DND-41 (cell line): Measurements from ENCODE around the gene PASK.

Experiments
- ATAC-seq: fragments of 200-7000 bp; cut with Tn5 transposase; 3 replicates; pipeline ENCODE4 v1.9.1; 2021; ENCODE audit warnings: low read depth; ENCODE audit not compliant: insufficient read depth
- DNase-seq: peaks from one replicate; pipeline ENCODE4 v3.0.0-alpha.2; 2020
- H2AFZ ChIP-seq: 2 replicates; pipeline ENCODE4 v1.6.0; 2012; ENCODE audit warnings: low read depth, low read length
- H3K27ac ChIP-seq: 2 replicates; pipeline ENCODE4 v1.5.1; 2012; ENCODE audit warnings: low read length, inconsistent platforms
- H3K27me3 ChIP-seq: fragments of 200-600 bp; sonication (generic); 2 replicates; pipeline ENCODE4 v1.6.0; 2012; ENCODE audit warnings: low read length, mild to moderate bottlenecking, inconsistent platforms; ENCODE audit not compliant: insufficient read depth, poor library complexity
- H3K36me3 ChIP-seq: 2 replicates; pipeline ENCODE4 v1.5.1; 2012; ENCODE audit warnings: low read length, inconsistent platforms; ENCODE audit not compliant: insufficient read depth
- H3K4me1 ChIP-seq: 2 replicates; pipeline ENCODE4 v1.5.1; 2012; ENCODE audit warnings: mild to moderate bottlenecking, low read length; ENCODE audit not compliant: insufficient read depth
- H3K4me2 ChIP-seq: 2 replicates; pipeline ENCODE4 v1.6.0; 2012; ENCODE audit warnings: mild to moderate bottlenecking, moderate library complexity, low read length, inconsistent platforms; ENCODE audit not compliant: insufficient read depth
- H3K4me3 ChIP-seq, 2 experiments: fragments of 200-600 bp in 1 of 2; shearing (Covaris generic) in 1 of 2; 2 replicates each; pipeline ENCODE4 v1.5.1; 2012 to 2016; ENCODE audit warnings: inconsistent platforms in 2 of 2, low read length in 2 of 2, mild to moderate bottlenecking in 2 of 2, low read depth in 1 of 2, moderate library complexity in 1 of 2
- H3K79me2 ChIP-seq: 2 replicates; pipeline ENCODE4 v1.6.0; 2012; ENCODE audit warnings: low read length, inconsistent platforms; ENCODE audit not compliant: insufficient read depth
- H3K9ac ChIP-seq: 2 replicates; pipeline ENCODE4 v1.6.0; 2012; ENCODE audit warnings: low read depth, mild to moderate bottlenecking, inconsistent platforms, low read length, moderate library complexity
- H3K9me3 ChIP-seq: 2 replicates; pipeline ENCODE4 v1.5.1; 2012; ENCODE audit warnings: low read length, moderate library complexity, mild to moderate bottlenecking, inconsistent platforms; ENCODE audit not compliant: insufficient read depth, severe bottlenecking
- H4K20me1 ChIP-seq: 2 replicates; pipeline ENCODE4 v1.6.0; 2012; ENCODE audit warnings: low read length; ENCODE audit not compliant: insufficient read depth
- CTCF ChIP-seq: IDR thresholded peaks from 2 replicates; pipeline ENCODE4 v1.5.1; 2012; ENCODE audit warnings: borderline replicate concordance, low read length, moderate library complexity, mild to moderate bottlenecking; ENCODE audit not compliant: poor library complexity, severe bottlenecking; ENCODE audit errors: extremely low read depth
- EZH2 ChIP-seq: IDR thresholded peaks from 3 replicates; pipeline ENCODE4 v1.6.1; 2012; ENCODE audit warnings: borderline replicate concordance, low read depth, mild to moderate bottlenecking, moderate library complexity, low read length, inconsistent platforms; ENCODE audit not compliant: severe bottlenecking

Gene PASK

GRCh38 chr2:241168366-241168765 lies 19.1 kb upstream of the PASK start:
- H3K9me3 ChIP-seq = peaks cover 12% of the 10 kb centered on the region
- H3K36me3 ChIP-seq = peaks cover 73% of the 10 kb centered on the region
- no peak overlapping the region for H3K4me2 ChIP-seq
- peaks cover 3% of the 10 kb centered on the region; the same call in 1 of the 2 replicates for H4K20me1 ChIP-seq
- no peaks in the 10 kb centered on the region for H3K4me1 ChIP-seq
- H3K9ac ChIP-seq = no peak overlapping the region
- DNase-seq = no peak
- H3K27ac ChIP-seq = no peak overlapping the region
- H3K4me3 ChIP-seq = no peak overlapping the region
- H2AFZ ChIP-seq = no peak overlapping the region
- TF ChIP-seq EZH2 (no peak), CTCF (no peak)
- H3K79me2 ChIP-seq = no peaks in the 10 kb centered on the region
- ATAC-seq = no peak
- H3K27me3 ChIP-seq = no peaks in the 10 kb centered on the region

GRCh38 chr2:241163601-241164118 lies 14.4 kb upstream of the PASK start:
- Histone ChIP-seq H3K36me3 (peaks cover 75% of the 10 kb centered on the region), H3K9me3 (no peaks in the 10 kb centered on the region), H2AFZ (no peak overlapping the region), H3K4me2 (no peak overlapping the region), H3K4me1 (no peaks in the 10 kb centered on the region), H3K4me3 (no peak overlapping the region), H3K27me3 (no peaks in the 10 kb centered on the region), H4K20me1 (peaks cover 3% of the 10 kb centered on the region; the same call in 1 of the 2 replicates), H3K79me2 (no peaks in the 10 kb centered on the region), H3K9ac (no peak overlapping the region), H3K27ac (no peak overlapping the region)
- TF ChIP-seq CTCF (no peak), EZH2 (no peak)
- no peak for DNase-seq
- ATAC-seq = no peak

GRCh38 chr2:241161646-241162281 lies 12.5 kb upstream of the PASK start:
- no peak overlapping the region for H3K4me3 ChIP-seq
- no peaks in the 10 kb centered on the region for H3K9me3 ChIP-seq
- no peaks in the 10 kb centered on the region for H3K27me3 ChIP-seq
- no peak overlapping the region for H2AFZ ChIP-seq
- H3K4me2 ChIP-seq = no peak overlapping the region
- peaks cover 77% of the 10 kb centered on the region for H3K36me3 ChIP-seq
- H3K4me1 ChIP-seq = no peaks in the 10 kb centered on the region
- DNase-seq = no peak
- peaks cover under 1% of the 10 kb centered on the region; the same call in 1 of the 2 replicates for H4K20me1 ChIP-seq
- no peaks in the 10 kb centered on the region for H3K79me2 ChIP-seq
- H3K9ac ChIP-seq = no peak overlapping the region
- H3K27ac ChIP-seq = no peak overlapping the region
- no peak for ATAC-seq
- TF ChIP-seq EZH2 (no peak), CTCF (no peak)
